ENCODE results near the gene PLEKHO2.

PLEKHO2 gene

GRCh38 chr15:64917211-64917610 is 75.5 kb downstream of the PLEKHO2 start:
- no peak for ATAC-seq
